OCI-LY3 (cell line): ENCODE data around the gene CCK.
"Not testable (repeated sequence)": the region's sequence is repeated elsewhere in the genome, so short reads cannot be mapped to it uniquely, and the experiment has no call there.

ENCODE experiments used
- H2AFZ ChIP-seq: fragments of 200-600, 300-600 bp; shearing (Covaris generic); 2 replicates; pipeline ENCODE4 v1.6.0; 2014; ENCODE audit warnings: antibody characterized with exemption, low read depth, low read length
- H3K27ac ChIP-seq: fragments of 200-600, 300-600 bp; sonication (generic); 2 replicates; pipeline ENCODE4 v1.5.1; 2014; ENCODE audit warnings: mild to moderate bottlenecking, low read length, moderate library complexity, mixed read lengths
- H3K27me3 ChIP-seq: fragments of 200-600, 300-600 bp; sonication (generic); 2 replicates; pipeline ENCODE4 v1.6.1; 2014; ENCODE audit warnings: low read depth, low read length, mixed read lengths
- H3K36me3 ChIP-seq: fragments of 200-600, 300-600 bp; sonication (generic); replicated peaks from 2 replicates; pipeline ENCODE3; 2014; ENCODE audit warnings: low read depth, low read length, mixed read lengths
- H3K4me1 ChIP-seq: fragments of 300-600, 200-600 bp; sonication (generic); 2 replicates; pipeline ENCODE4 v1.6.1; 2014; ENCODE audit warnings: low read length, mixed read lengths
- H3K4me2 ChIP-seq: fragments of 200-600, 300-600 bp; sonication (generic); 2 replicates; pipeline ENCODE4 v1.6.1; 2014; ENCODE audit warnings: low read length, mixed read lengths
- H3K4me3 ChIP-seq: fragments of 300-600, 200-600 bp; sonication (generic); 2 replicates; pipeline ENCODE4 v1.5.1; 2014; ENCODE audit warnings: antibody characterized with exemption, mild to moderate bottlenecking, low read length, moderate library complexity
- H3K79me2 ChIP-seq: fragments of 300-600, 200-600 bp; shearing (Covaris generic); 2 replicates; pipeline ENCODE4 v1.6.1; 2014; ENCODE audit warnings: mild to moderate bottlenecking, low read length, mixed read lengths
- H3K9ac ChIP-seq: fragments of 300-600, 200-600 bp; shearing (Covaris generic); 2 replicates; pipeline ENCODE4 v1.6.0; 2014; ENCODE audit warnings: mild to moderate bottlenecking, low read length, moderate library complexity
- H3K9me3 ChIP-seq: fragments of 200-600, 300-600 bp; shearing (Covaris generic); 2 replicates; pipeline ENCODE4 v1.6.1; 2014; ENCODE audit warnings: low read length, mixed read lengths; ENCODE audit not compliant: insufficient read depth
- H4K20me1 ChIP-seq: fragments of 200-600, 300-600 bp; sonication (generic); 2 replicates; pipeline ENCODE4 v1.6.1; 2016; ENCODE audit warnings: low read length, mixed read lengths; ENCODE audit not compliant: insufficient read depth
- EZH2phosphoT487 ChIP-seq: fragments of 200-600 bp; shearing (Covaris generic); IDR thresholded peaks from 2 replicates; pipeline ENCODE4 v1.6.1; 2018; ENCODE audit warnings: antibody characterized with exemption, mixed run types, low read depth
- TF ChIP-seq, protein P1 (sequence below): fragments of 200-600, 300-600 bp; sonication (generic); IDR thresholded peaks from 2 replicates; pipeline ENCODE4 v1.5.1; 2014; ENCODE audit warnings: antibody characterized with exemption, low read length, low read depth

Gene CCK

DNA sequence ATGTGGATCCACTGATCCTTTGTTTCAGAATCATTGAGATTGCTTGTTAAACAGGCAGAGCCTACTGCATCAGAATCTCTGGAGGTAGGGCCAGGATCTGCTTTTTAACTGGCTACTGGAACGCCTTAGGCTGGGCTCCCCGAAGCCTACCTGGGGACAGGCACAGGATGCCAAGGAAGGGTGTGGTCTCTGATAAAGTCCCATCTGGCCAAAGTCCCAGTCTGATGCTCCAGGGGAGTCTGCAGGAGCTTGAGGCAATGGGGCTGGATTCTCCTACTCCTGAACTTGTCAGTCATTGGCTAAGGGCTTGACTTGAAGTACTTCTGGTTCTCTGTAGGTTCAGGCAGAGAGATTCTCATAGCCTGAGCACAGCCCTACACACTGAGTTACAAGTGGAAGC is 22.4 kb upstream of the CCK start:
- no peak overlapping the region for H3K27ac ChIP-seq
- no peaks in the 10 kb centered on the region for H3K79me2 ChIP-seq
- no peak overlapping the region for H3K4me2 ChIP-seq
- H2AFZ ChIP-seq: no peak overlapping the region
- no peaks in the 10 kb centered on the region for H3K27me3 ChIP-seq
- no peak overlapping the region for H3K9ac ChIP-seq
- H4K20me1 ChIP-seq: no peaks in the 10 kb centered on the region
- H3K36me3 ChIP-seq: no peaks in the 10 kb centered on the region
- TF ChIP-seq, protein P1, sequence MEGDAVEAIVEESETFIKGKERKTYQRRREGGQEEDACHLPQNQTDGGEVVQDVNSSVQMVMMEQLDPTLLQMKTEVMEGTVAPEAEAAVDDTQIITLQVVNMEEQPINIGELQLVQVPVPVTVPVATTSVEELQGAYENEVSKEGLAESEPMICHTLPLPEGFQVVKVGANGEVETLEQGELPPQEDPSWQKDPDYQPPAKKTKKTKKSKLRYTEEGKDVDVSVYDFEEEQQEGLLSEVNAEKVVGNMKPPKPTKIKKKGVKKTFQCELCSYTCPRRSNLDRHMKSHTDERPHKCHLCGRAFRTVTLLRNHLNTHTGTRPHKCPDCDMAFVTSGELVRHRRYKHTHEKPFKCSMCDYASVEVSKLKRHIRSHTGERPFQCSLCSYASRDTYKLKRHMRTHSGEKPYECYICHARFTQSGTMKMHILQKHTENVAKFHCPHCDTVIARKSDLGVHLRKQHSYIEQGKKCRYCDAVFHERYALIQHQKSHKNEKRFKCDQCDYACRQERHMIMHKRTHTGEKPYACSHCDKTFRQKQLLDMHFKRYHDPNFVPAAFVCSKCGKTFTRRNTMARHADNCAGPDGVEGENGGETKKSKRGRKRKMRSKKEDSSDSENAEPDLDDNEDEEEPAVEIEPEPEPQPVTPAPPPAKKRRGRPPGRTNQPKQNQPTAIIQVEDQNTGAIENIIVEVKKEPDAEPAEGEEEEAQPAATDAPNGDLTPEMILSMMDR: no peak
- TF ChIP-seq EZH2phosphoT487: no peak
- no peak overlapping the region for H3K4me3 ChIP-seq
- H3K9me3 ChIP-seq: no peaks in the 10 kb centered on the region
- no peaks in the 10 kb centered on the region for H3K4me1 ChIP-seq

DNA sequence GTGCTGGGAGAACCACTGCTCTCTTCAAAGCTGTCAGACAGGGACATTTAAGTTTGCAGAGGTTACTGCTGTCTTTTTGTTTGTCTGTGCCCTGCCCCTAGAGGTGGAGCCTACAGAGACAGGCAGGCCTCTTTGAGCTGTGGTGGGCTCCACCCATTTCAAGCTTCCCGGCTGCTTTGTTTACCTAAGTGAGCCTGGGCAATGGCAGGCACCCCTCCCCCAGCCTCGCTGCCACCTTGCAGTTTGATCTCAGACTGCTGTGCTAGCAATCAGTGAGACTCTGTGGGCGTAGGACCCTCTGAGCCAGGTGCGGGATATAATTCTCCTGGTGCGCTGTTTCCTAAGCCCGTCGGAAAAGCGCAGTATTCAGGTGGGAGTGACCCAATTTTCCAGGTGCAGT is 21.4 kb upstream of the CCK start:
- not testable (repeated sequence) for H3K4me2 ChIP-seq, H3K27me3 ChIP-seq

DNA sequence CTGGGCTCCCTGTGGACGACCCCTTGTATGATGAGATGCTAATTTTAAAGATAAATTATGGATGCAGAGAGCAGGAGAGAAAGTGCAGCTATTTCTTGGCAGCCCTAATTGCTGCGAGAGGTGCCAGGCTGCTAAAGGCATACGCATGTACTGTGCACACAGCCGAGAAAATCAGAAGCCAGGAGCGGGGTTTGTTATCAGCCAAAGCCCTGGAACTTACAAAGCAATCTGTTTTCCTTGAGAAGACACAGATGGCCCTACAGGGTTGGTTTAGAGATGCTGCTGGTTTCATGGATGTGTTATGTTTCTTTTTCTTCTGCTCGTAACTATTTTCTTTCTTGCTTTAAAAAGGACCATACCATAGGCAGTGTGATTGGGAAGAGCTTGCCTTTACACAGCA is 11.7 kb upstream of the CCK start:
- H3K4me1 ChIP-seq: peaks cover 7% of the 10 kb centered on the region
- no peaks in the 10 kb centered on the region for H4K20me1 ChIP-seq
- no peak overlapping the region for H3K4me2 ChIP-seq
- no peaks in the 10 kb centered on the region; the same call in 1 of the 2 replicates for H3K9me3 ChIP-seq
- no peak overlapping the region for H3K4me3 ChIP-seq
- no peaks in the 10 kb centered on the region for H3K79me2 ChIP-seq
- H3K36me3 ChIP-seq: no peaks in the 10 kb centered on the region
- no peak overlapping the region for H3K9ac ChIP-seq
- no peak for TF ChIP-seq EZH2phosphoT487
- TF ChIP-seq, protein P1: no peak
- no peaks in the 10 kb centered on the region for H3K27me3 ChIP-seq
- H3K27ac ChIP-seq: no peak overlapping the region
- no peak overlapping the region for H2AFZ ChIP-seq

More for the DNA sequence above, 21.4 kb upstream of the CCK start:
- H3K4me1 ChIP-seq, H4K20me1 ChIP-seq, H2AFZ ChIP-seq, H3K27ac ChIP-seq, H3K9ac ChIP-seq, H3K36me3 ChIP-seq, H3K9me3 ChIP-seq, H3K4me3 ChIP-seq, H3K79me2 ChIP-seq: not testable (repeated sequence)

DNA sequence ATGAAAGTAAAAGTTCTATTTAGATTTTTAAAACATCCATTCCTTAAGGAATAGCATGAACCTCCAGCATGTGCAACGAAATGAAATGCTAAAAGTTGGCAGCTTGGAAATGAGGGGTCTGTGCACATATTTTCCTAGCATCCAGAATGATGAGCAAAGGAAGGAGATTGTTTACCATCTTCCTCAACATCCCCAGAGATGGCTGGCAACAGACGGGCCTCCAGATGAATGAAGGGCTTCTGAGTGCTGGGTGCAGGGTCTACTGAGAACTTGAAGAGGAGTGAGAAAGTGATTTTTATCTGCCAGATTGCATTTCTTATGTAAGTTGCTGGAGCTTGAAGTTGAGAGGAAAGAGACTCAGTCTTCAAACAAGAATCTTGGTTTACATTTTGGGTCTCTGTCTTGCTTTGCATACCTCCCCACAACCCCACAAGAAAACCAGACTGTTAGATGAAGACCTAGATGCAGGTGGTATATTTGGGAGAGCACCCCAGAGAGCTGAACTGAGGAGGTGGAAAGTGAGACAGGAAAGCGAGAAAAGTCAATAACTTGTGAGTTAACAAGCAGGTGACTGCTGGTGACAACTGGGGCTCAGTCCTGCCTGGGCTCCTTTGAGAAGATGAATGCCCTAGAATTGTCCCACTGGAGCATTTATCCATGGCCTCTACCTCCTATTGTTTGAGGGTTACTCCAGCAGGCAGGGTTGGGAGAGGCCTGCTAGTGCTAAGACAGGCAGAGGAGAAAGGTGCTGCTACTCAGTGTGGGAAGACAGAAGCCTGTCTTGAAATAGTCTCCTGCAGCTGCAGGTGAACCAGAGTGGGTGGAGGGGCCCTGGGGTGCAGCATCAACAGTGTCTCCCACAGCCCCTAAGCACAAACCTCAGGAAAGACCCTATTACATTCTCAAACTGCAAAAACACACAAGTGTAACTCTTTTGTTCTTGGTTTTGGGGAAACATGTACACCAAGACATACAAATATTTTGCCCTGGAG is 10.5 kb upstream of the CCK start:
- H3K9ac ChIP-seq: no peak overlapping the region
- H3K27ac ChIP-seq: no peak overlapping the region
- peaks cover 7% of the 10 kb centered on the region for H3K4me1 ChIP-seq
- no peak overlapping the region for H3K4me3 ChIP-seq
- TF ChIP-seq, protein P1: no peak
- TF ChIP-seq EZH2phosphoT487: no peak
- H2AFZ ChIP-seq: no peak overlapping the region
- no peaks in the 10 kb centered on the region for H4K20me1 ChIP-seq
- H3K4me2 ChIP-seq: no peak overlapping the region
- no peaks in the 10 kb centered on the region for H3K36me3 ChIP-seq
- H3K9me3 ChIP-seq: no peaks in the 10 kb centered on the region; the same call in 1 of the 2 replicates
- H3K79me2 ChIP-seq: no peaks in the 10 kb centered on the region
- H3K27me3 ChIP-seq: peaks cover 2% of the 10 kb centered on the region; the same call in 1 of the 2 replicates
